H1 (cell line): Measurements from ENCODE around the gene POLR3K. TPM values are rescaled to one million over a fixed set of nuclear protein-coding genes. Genes with fewer than 3 reads are reported as not detected.

ENCODE experiments used
- CTCF ChIA-PET: fragments of 300-600 bp; sonication (Branson Sonifier 250); formaldehyde crosslinking; loops from one replicate; lab custom pipeline; 2021; ENCODE audit not compliant: partially characterized antibody; lab: Charles Lee
- POLR2A ChIA-PET: fragments of 300-600 bp; sonication (Branson Sonifier 250); formaldehyde crosslinking; loops from one replicate; lab custom pipeline; 2021; ENCODE audit warnings: inconsistent platforms; ENCODE audit not compliant: partially characterized antibody; lab: Charles Lee
- DNase-seq, 2 experiments: peaks; one replicate each; pipeline versions ENCODE4 v3.0.0 to v3.0.0-alpha.2; 2010 to 2022; ENCODE audit warnings: low spot score in 2 of 2, low read depth in 1 of 2, mixed read lengths in 1 of 2
- FAIRE-seq: peaks from 2 replicates; lab custom pipeline; 2011; peaks lifted over from hg19 to GRCh38; lab: Jason Lieb, UNC
- H2AFZ ChIP-seq: 2 replicates; pipeline ENCODE4 v1.8.1; 2012; ENCODE audit warnings: low read length, inconsistent platforms
- H2AK5ac ChIP-seq: 2 replicates; pipeline ENCODE4 v1.6.1; 2013; ENCODE audit warnings: low read depth, low read length
- H2BK120ac ChIP-seq: replicated peaks from 2 replicates; pipeline ENCODE3; 2013; ENCODE audit warnings: low read depth, low read length, inconsistent platforms
- H2BK12ac ChIP-seq: 2 replicates; pipeline ENCODE4 v1.6.1; 2013; ENCODE audit warnings: low read depth, low read length
- H2BK15ac ChIP-seq: 2 replicates; pipeline ENCODE4 v1.6.1; 2013; ENCODE audit warnings: low read length
- H2BK20ac ChIP-seq: 2 replicates; pipeline ENCODE4 v1.6.1; 2013; ENCODE audit warnings: low read length
- H2BK5ac ChIP-seq: 2 replicates; pipeline ENCODE4 v1.6.1; 2013; ENCODE audit warnings: low read depth, low read length
- H3K14ac ChIP-seq: 2 replicates; pipeline ENCODE4 v1.6.1; 2013; ENCODE audit warnings: inconsistent platforms; ENCODE audit not compliant: insufficient read length
- H3K18ac ChIP-seq: 2 replicates; pipeline ENCODE4 v1.6.1; 2013; ENCODE audit warnings: low read length; ENCODE audit errors: extremely low read depth
- H3K23ac ChIP-seq: 2 replicates; pipeline ENCODE4 v1.6.1; 2013; ENCODE audit warnings: inconsistent platforms; ENCODE audit not compliant: insufficient read length
- H3K23me2 ChIP-seq: 2 replicates; pipeline ENCODE4 v1.6.1; 2013; ENCODE audit warnings: low read depth, low read length
- H3K27ac ChIP-seq: 2 replicates; pipeline ENCODE4 v1.6.1; 2011; ENCODE audit warnings: low read depth, low read length, inconsistent platforms
- H3K27me3 ChIP-seq, 4 experiments: replicated peaks in 1 of 4; 1 replicate in 1 of 4; 2 replicates in 3 of 4; pipeline versions ENCODE4 v1.6.1 to v1.8.1; 2011 to 2013; ENCODE audit warnings: low read length in 3 of 4, mild to moderate bottlenecking in 3 of 4, inconsistent platforms in 2 of 4, mixed read lengths in 2 of 4, moderate library complexity in 1 of 4; ENCODE audit not compliant: control insufficient read depth in 3 of 4, insufficient read depth in 3 of 4; ENCODE audit errors: extremely low read depth in 1 of 4
- H3K36me3 ChIP-seq, 4 experiments: 2 replicates each; pipeline versions ENCODE4 v1.6.1 to v1.8.1; 2011 to 2013; ENCODE audit warnings: mild to moderate bottlenecking in 4 of 4, low read length in 3 of 4, moderate library complexity in 2 of 4, control low read depth in 1 of 4, inconsistent platforms in 1 of 4; ENCODE audit not compliant: insufficient read depth in 4 of 4, control insufficient read depth in 2 of 4
- H3K4ac ChIP-seq: replicated peaks from 2 replicates; pipeline ENCODE3; 2013; ENCODE audit warnings: low read length, low read depth, mixed read lengths, inconsistent platforms; ENCODE audit not compliant: insufficient read length
- H3K4me1 ChIP-seq, 4 experiments: replicated peaks in 1 of 4; 1 replicate in 1 of 4; 2 replicates in 3 of 4; pipeline versions ENCODE4 v1.6.1 to v1.8.1; 2011 to 2013; ENCODE audit warnings: low read length in 3 of 4, inconsistent platforms in 2 of 4, mixed read lengths in 1 of 4; ENCODE audit not compliant: insufficient read depth in 4 of 4, control insufficient read depth in 3 of 4
- H3K4me2 ChIP-seq, 2 experiments: 2 replicates each; pipeline versions ENCODE4 v1.6.1 to v1.8.1; 2011 to 2013; ENCODE audit warnings: low read depth in 2 of 2, low read length in 2 of 2, control low read depth in 1 of 2, inconsistent platforms in 1 of 2, mild to moderate bottlenecking in 1 of 2; ENCODE audit not compliant: insufficient read depth in 1 of 2
- H3K4me3 ChIP-seq, 4 experiments: fragments of 200-600, 300-600 bp in 1 of 4; sonication (generic), shearing (Covaris generic), sonication (Bioruptor Twin) in 1 of 4; 2 replicates each; pipeline versions ENCODE4 v1.5.1 to v1.8.1; 2011 to 2016; ENCODE audit warnings: low read length in 4 of 4, low read depth in 3 of 4, control low read depth in 2 of 4, inconsistent platforms in 2 of 4, mild to moderate bottlenecking in 2 of 4, mixed read lengths in 1 of 4, moderate library complexity in 1 of 4; ENCODE audit not compliant: insufficient read depth in 2 of 4; ENCODE audit errors: extremely low read depth in 1 of 4
- H3K56ac ChIP-seq: replicated peaks from 2 replicates; pipeline ENCODE3; 2013; ENCODE audit warnings: low read depth, mild to moderate bottlenecking, mixed read lengths, low read length, inconsistent platforms; ENCODE audit not compliant: insufficient read length
- H3K79me1 ChIP-seq: 2 replicates; pipeline ENCODE4 v1.6.1; 2013; ENCODE audit warnings: low read depth, low read length, control low read depth
- H3K79me2 ChIP-seq, 2 experiments: 2 replicates each; pipeline versions ENCODE4 v1.6.1 to v1.8.1; 2012 to 2013; ENCODE audit warnings: low read length in 2 of 2, mild to moderate bottlenecking in 2 of 2, inconsistent platforms in 1 of 2; ENCODE audit not compliant: insufficient read depth in 2 of 2, control insufficient read depth in 1 of 2
- H3K9ac ChIP-seq, 4 experiments: replicated peaks in 1 of 4; 1 replicate in 1 of 4; 2 replicates in 3 of 4; pipeline versions ENCODE4 v1.6.1 to v1.8.1; 2011 to 2013; ENCODE audit warnings: low read depth in 3 of 4, low read length in 3 of 4, control low read depth in 2 of 4, mild to moderate bottlenecking in 2 of 4, moderate library complexity in 2 of 4, inconsistent platforms in 1 of 4; ENCODE audit errors: extremely low read depth in 1 of 4
- H3K9me3 ChIP-seq, 2 experiments: 2 replicates each; pipeline versions ENCODE4 v1.6.1 to v1.8.1; 2012 to 2013; ENCODE audit warnings: mild to moderate bottlenecking in 2 of 2, moderate library complexity in 2 of 2, control low read depth in 1 of 2, inconsistent platforms in 1 of 2, low read depth in 1 of 2, low read length in 1 of 2, mixed read lengths in 1 of 2; ENCODE audit not compliant: insufficient read depth in 2 of 2
- H4K20me1 ChIP-seq, 2 experiments: replicated peaks in 1 of 2; 2 replicates each; pipeline versions ENCODE3 to v1.8.1; 2011 to 2013; ENCODE audit warnings: inconsistent platforms in 2 of 2, low read length in 2 of 2, mild to moderate bottlenecking in 1 of 2; ENCODE audit not compliant: insufficient read depth in 2 of 2, control insufficient read depth in 1 of 2
- H4K5ac ChIP-seq: 2 replicates; pipeline ENCODE4 v1.6.1; 2013; ENCODE audit warnings: low read length, low read depth, mixed read lengths, inconsistent platforms; ENCODE audit not compliant: insufficient read length
- H4K8ac ChIP-seq: 2 replicates; pipeline ENCODE4 v1.8.0; 2013; ENCODE audit warnings: mild to moderate bottlenecking, moderate library complexity, low read length, inconsistent platforms; ENCODE audit not compliant: insufficient read depth; ENCODE audit errors: extremely low read depth
- H4K91ac ChIP-seq: replicated peaks from 2 replicates; pipeline ENCODE3; 2013; ENCODE audit warnings: low read length, mixed read lengths, inconsistent platforms; ENCODE audit not compliant: insufficient read length
- ASH2L ChIP-seq: fragments of 200-600, 300-600 bp; sonication (generic); IDR thresholded peaks from one replicate; pipeline ENCODE4 v1.7.1; 2017; ENCODE audit warnings: low read length
- KDM5A ChIP-seq: fragments of 200-600 bp; IDR thresholded peaks from 2 replicates; pipeline ENCODE4 v1.7.1; 2012; ENCODE audit warnings: mild to moderate bottlenecking, low read length, inconsistent platforms, mixed read lengths
- WGBS, 2 experiments: shearing (Covaris generic) in 1 of 2; methylation state at CpG; one replicate each; pipeline versions ENCODE4 v1.1.6 to v1.1.7; 2013 to 2015; ENCODE audit warnings: low lambda C conversion rate in 2 of 2, mixed read lengths in 2 of 2, inconsistent platforms in 1 of 2, low coverage in 1 of 2, missing lambda C conversion rate in 1 of 2; ENCODE audit not compliant: insufficient replicate concordance in 2 of 2, insufficient coverage in 1 of 2, insufficient read length in 1 of 2; ENCODE audit errors: extremely low coverage in 1 of 2, missing lambda C conversion rate in 1 of 2; 5-methylcytosine and 5-hydroxymethylcytosine counted together
- polyA plus RNA-seq, 7 experiments: library from polyadenylated mRNA; depleted of rRNA in 3 of 7; stranded (reverse) in 5 of 7; unstranded in 2 of 7; fragments of >200 nt in 5 of 7; fragments of 200-250 nt in 2 of 7; gene quantifications; 1 replicate in 5 of 7; 2 replicates in 1 of 7; 4 replicates in 1 of 7; pipeline versions ENCODE4 v1.2.1 to v1.2.3, GENCODE V29; 2011 to 2013; ENCODE audit warnings: missing spikeins in 2 of 7, mixed read lengths in 2 of 7
- total RNA-seq: library from RNA; stranded (reverse); fragmentation: NEBNext Ultra II Directional; extraction: Animal tissue kit (Norgen Biotek cat#: 25700); gene quantifications from 2 replicates; pipeline ENCODE4 v1.2.1, GENCODE V29; 2021

The POLR3K gene
- total and polyA plus RNA-seq, 2 of the 8 experiments (the other 6 are each of a cell fraction or from before 2014, with no cell fraction given) = 45.4 to 80.5 TPM

GRCh38 chr16:71210-71539 lies 17.8 kb upstream of the POLR3K start:
- DNase-seq (no peak), FAIRE-seq (no peak)
- ChIA-PET POLR2A (interaction anchor here (1.3 to 16.6 kb wide), 7 partner anchors 8 to 110 kb away, joined by 3 to 153 read pairs (median 6); partner anchors contain the start of genes POLR3K and SNRNP25), CTCF (interaction anchor here (0.6 to 21.2 kb wide), 5 partner anchors 15 to 1866 kb away, joined by 3 to 856 read pairs (median 3); partner anchors contain the start of gene MPG)
- no peak overlapping the region for H4K8ac ChIP-seq
- no peak overlapping the region for H4K5ac ChIP-seq
- H3K4ac ChIP-seq = no peak overlapping the region
- peaks cover 3% of the 10 kb centered on the region; the same call in 1 of the 2 replicates for H3K79me1 ChIP-seq
- no peak overlapping the region for H2AK5ac ChIP-seq
- no peak overlapping the region for H2BK15ac ChIP-seq
- H3K9me3 ChIP-seq = no peaks in the 10 kb centered on the region
- peaks cover 3 to 57% (median 37%) of the 10 kb centered on the region in 4 experiments for H3K4me1 ChIP-seq
- H3K18ac ChIP-seq = no peak overlapping the region
- no peaks in the 10 kb centered on the region for H3K36me3 ChIP-seq
- H3K4me2 ChIP-seq = peak overlapping the region; percentile 89 to 95
- H3K14ac ChIP-seq = no peak overlapping the region
- no peak overlapping the region for H3K23ac ChIP-seq
- peak overlapping the region in 2 of 4 experiments; percentile 28 to 31; a peak in 2 of 7 replicates for H3K9ac ChIP-seq
- H4K91ac ChIP-seq = peak overlapping the region; percentile 59
- H3K4me3 ChIP-seq = peak overlapping the region; percentile 49 to 75 (median 65); a peak in 6 of 8 replicates
- WGBS, 2 experiments = 65% methylated on average over 5 of the region's 5 CpGs; no CpG with 5 or more reads in 1 of the 2 experiments
- H2AFZ ChIP-seq = no peak overlapping the region
- peaks cover 9% of the 10 kb centered on the region; the same call in 1 of the 2 replicates for H3K23me2 ChIP-seq
- peaks cover 4 to 9% of the 10 kb centered on the region in 2 experiments for H4K20me1 ChIP-seq
- peak overlapping the region; percentile 5; the same call in 1 of the 2 replicates for H3K27ac ChIP-seq
- H2BK120ac ChIP-seq = no peak overlapping the region
- peak overlapping the region; percentile 2; the same call in 1 of the 2 replicates for H2BK12ac ChIP-seq
- peak; percentile 55 for TF ChIP-seq ASH2L
- TF ChIP-seq KDM5A = no peak
- H3K27me3 ChIP-seq = peaks cover 0 to 2% (median 0%) of the 10 kb centered on the region in 4 experiments; a peak in 1 of 7 replicates
- peak overlapping the region; percentile 57; the same call in 1 of the 2 replicates for H2BK5ac ChIP-seq
- H3K56ac ChIP-seq = no peak overlapping the region
- H2BK20ac ChIP-seq = no peak overlapping the region; the same call in 1 of the 2 replicates
- H3K79me2 ChIP-seq = peaks cover 0 to 11% of the 10 kb centered on the region in 2 experiments; a peak in 1 of 4 replicates
